Measurements from ENCODE around the gene RAPGEF6. TPM values are rescaled to one million over a fixed set of nuclear protein-coding genes. Genes with fewer than 3 reads are reported as not detected.

RAPGEF6 gene
- total RNA-seq, 1 donor: 15.6 TPM

DNA sequence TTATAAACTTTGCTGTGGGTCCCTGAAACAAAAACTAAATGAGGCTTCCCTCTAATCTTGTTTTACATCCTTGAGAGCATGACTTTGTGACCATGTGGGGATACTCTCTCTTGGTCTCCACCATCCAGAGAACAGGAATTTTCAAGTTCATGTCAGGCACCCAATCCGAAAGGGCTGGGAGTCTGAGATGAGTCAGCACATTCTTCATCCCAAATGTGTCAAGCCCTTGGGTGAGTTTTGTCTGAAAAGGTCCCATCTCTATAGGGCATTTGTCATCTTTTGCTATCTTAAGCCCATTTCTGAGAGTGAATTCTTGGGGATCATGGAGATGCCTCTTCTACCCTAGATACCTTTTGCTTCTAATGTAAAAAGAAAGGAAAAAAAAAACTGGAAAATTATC is 26.9 kb upstream of the RAPGEF6 start:
- Histone ChIP-seq H3K4me3 (ENCODE audit: insufficient read depth, low read length) (no peak overlapping the region), H3K27me3 (ENCODE audit: insufficient read depth, low read length) (no peaks in the 10 kb centered on the region), H4K20me1 (ENCODE audit: insufficient read depth, low read length) (no peaks in the 10 kb centered on the region), H3K36me3 (ENCODE audit: insufficient read depth, low read length) (peaks cover 42% of the 10 kb centered on the region), H3K27ac (ENCODE audit: low read depth, low read length) (no peak overlapping the region), H3K4me2 (ENCODE audit: insufficient read depth, low read length) (no peak overlapping the region), H3K9me3 (ENCODE audit: low read depth, low read length) (no peaks in the 10 kb centered on the region), H2AFZ (ENCODE audit: low read length) (no peak overlapping the region), H3K4me1 (ENCODE audit: insufficient read depth, low read length) (no peaks in the 10 kb centered on the region), H3K79me2 (ENCODE audit: insufficient read depth, low read length) (peaks cover 51% of the 10 kb centered on the region)
- DNase-seq (ENCODE audit: insufficient read length, low spot score, missing footprints): no peak
- TF ChIP-seq, protein P1, sequence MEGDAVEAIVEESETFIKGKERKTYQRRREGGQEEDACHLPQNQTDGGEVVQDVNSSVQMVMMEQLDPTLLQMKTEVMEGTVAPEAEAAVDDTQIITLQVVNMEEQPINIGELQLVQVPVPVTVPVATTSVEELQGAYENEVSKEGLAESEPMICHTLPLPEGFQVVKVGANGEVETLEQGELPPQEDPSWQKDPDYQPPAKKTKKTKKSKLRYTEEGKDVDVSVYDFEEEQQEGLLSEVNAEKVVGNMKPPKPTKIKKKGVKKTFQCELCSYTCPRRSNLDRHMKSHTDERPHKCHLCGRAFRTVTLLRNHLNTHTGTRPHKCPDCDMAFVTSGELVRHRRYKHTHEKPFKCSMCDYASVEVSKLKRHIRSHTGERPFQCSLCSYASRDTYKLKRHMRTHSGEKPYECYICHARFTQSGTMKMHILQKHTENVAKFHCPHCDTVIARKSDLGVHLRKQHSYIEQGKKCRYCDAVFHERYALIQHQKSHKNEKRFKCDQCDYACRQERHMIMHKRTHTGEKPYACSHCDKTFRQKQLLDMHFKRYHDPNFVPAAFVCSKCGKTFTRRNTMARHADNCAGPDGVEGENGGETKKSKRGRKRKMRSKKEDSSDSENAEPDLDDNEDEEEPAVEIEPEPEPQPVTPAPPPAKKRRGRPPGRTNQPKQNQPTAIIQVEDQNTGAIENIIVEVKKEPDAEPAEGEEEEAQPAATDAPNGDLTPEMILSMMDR (IDR thresholded peaks at IDR 0.05; ENCODE audit: extremely low read depth, low read depth, low read length): no peak

DNA sequence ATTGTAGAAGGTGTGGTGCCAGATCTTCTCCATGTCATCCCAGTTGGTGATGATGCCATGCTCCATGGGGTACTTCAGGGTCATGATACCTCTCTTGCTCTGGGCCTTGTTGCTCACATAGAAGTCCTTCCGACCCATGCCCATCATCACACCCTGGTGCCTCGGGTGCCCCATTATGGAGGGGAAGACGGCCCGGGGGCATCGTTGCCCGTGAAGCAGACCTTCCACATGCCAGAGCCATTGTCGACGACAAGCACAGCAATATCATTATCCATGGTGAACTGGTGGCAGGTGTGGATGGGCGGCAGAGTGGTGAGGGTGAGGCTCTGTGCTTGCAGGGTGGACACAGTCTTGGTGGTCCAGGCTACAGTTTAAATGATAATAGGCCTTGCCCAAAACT is 24.8 kb upstream of the RAPGEF6 start:
- DNase-seq (ENCODE audit: insufficient read length, low spot score, missing footprints): no peak
- H3K36me3 ChIP-seq (ENCODE audit: insufficient read depth, low read length): peaks cover 42% of the 10 kb centered on the region

DNA sequence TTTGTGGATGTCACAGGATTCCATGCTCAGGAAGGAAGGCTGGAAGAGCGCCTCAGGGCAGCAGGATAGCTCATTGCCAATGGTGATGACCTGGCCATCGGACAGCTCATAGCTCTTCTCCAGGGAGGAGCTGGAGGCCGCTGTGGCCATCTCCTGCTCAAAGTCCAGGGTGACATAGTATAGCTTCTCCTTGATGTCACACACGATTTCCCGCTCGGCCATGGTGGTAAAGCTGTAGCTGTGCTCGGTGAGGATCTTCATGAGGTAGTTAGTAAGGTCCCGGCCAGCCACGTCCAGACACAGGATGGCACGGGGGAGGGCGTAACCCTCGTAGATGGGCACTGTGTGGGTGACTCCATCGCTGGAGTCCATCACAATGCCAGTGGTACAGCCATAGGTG is 24.3 kb upstream of the RAPGEF6 start:
- H3K36me3 ChIP-seq (ENCODE audit: insufficient read depth, low read length): peaks cover 45% of the 10 kb centered on the region
- no peaks in the 10 kb centered on the region for H4K20me1 ChIP-seq (ENCODE audit: insufficient read depth, low read length)
- H3K4me2 ChIP-seq (ENCODE audit: insufficient read depth, low read length): no peak overlapping the region
- no peaks in the 10 kb centered on the region for H3K4me1 ChIP-seq (ENCODE audit: insufficient read depth, low read length)
- TF ChIP-seq, protein P1 (IDR thresholded peaks at IDR 0.05; ENCODE audit: extremely low read depth, low read depth, low read length): no peak
- no peaks in the 10 kb centered on the region for H3K27me3 ChIP-seq (ENCODE audit: insufficient read depth, low read length)
- no peak overlapping the region for H2AFZ ChIP-seq (ENCODE audit: low read length)
- no peak overlapping the region for H3K4me3 ChIP-seq (ENCODE audit: insufficient read depth, low read length)
- H3K9me3 ChIP-seq (ENCODE audit: low read depth, low read length): no peaks in the 10 kb centered on the region
- H3K79me2 ChIP-seq (ENCODE audit: insufficient read depth, low read length): peaks cover 53% of the 10 kb centered on the region
- no peak overlapping the region for H3K27ac ChIP-seq (ENCODE audit: low read depth, low read length)
- DNase-seq (ENCODE audit: insufficient read length, low spot score, missing footprints): peak; percentile 21

More for the DNA sequence above, 24.8 kb upstream of the RAPGEF6 start:
- Histone ChIP-seq H3K9me3 (ENCODE audit: low read depth, low read length) (no peaks in the 10 kb centered on the region), H3K27me3 (ENCODE audit: insufficient read depth, low read length) (no peaks in the 10 kb centered on the region), H3K79me2 (ENCODE audit: insufficient read depth, low read length) (peaks cover 50% of the 10 kb centered on the region), H3K27ac (ENCODE audit: low read depth, low read length) (no peak overlapping the region), H3K4me1 (ENCODE audit: insufficient read depth, low read length) (no peaks in the 10 kb centered on the region), H3K4me2 (ENCODE audit: insufficient read depth, low read length) (no peak overlapping the region), H4K20me1 (ENCODE audit: insufficient read depth, low read length) (no peaks in the 10 kb centered on the region), H2AFZ (ENCODE audit: low read length) (no peak overlapping the region), H3K4me3 (ENCODE audit: insufficient read depth, low read length) (no peak overlapping the region)
- TF ChIP-seq, protein P1 (IDR thresholded peaks at IDR 0.05; ENCODE audit: extremely low read depth, low read depth, low read length): no peak

DNA sequence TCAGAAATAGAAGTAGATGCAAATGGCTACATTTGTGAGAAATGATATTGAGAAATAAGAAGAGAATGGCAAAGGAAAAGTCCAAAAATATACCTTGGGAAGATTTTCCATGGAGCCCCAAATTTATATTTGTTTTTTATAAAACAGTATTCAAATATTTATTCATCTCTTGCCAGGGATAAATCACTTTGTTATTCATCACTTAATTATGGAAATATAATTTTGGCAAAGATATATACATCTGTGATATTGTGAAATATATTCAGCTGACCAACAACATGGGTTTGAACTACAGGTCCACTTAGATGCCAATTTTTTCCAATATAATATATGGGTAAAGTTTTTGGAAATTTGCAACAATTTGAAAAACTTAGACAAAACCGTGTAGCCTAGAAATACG is 19.7 kb upstream of the RAPGEF6 start:
- H3K4me3 ChIP-seq (ENCODE audit: insufficient read depth, low read length): no peak overlapping the region
- no peaks in the 10 kb centered on the region for H3K4me1 ChIP-seq (ENCODE audit: insufficient read depth, low read length)
- DNase-seq (ENCODE audit: insufficient read length, low spot score, missing footprints): no peak
- no peak overlapping the region for H2AFZ ChIP-seq (ENCODE audit: low read length)
- H4K20me1 ChIP-seq (ENCODE audit: insufficient read depth, low read length): peaks cover 6% of the 10 kb centered on the region
- H3K79me2 ChIP-seq (ENCODE audit: insufficient read depth, low read length): peaks cover 54% of the 10 kb centered on the region
- no peak overlapping the region for H3K4me2 ChIP-seq (ENCODE audit: insufficient read depth, low read length)
- no peaks in the 10 kb centered on the region for H3K9me3 ChIP-seq (ENCODE audit: low read depth, low read length)
- no peaks in the 10 kb centered on the region for H3K27me3 ChIP-seq (ENCODE audit: insufficient read depth, low read length)
- TF ChIP-seq, protein P1 (IDR thresholded peaks at IDR 0.05; ENCODE audit: extremely low read depth, low read depth, low read length): no peak
- H3K27ac ChIP-seq (ENCODE audit: low read depth, low read length): no peak overlapping the region
- peaks cover 30% of the 10 kb centered on the region for H3K36me3 ChIP-seq (ENCODE audit: insufficient read depth, low read length)

All from osteoblast (primary cell).